ENCODE results near the gene FOXI1.
"Not testable (repeated sequence)": the region's sequence is repeated elsewhere in the genome, so short reads cannot be mapped to it uniquely, and the experiment has no call there.

Gene FOXI1

GRCh38 chr5:170126061-170126460, 20.4 kb downstream of the FOXI1 start:
- no peak for DNase-seq (ENCODE audit: low spot score)

GRCh38 chr5:170126626-170127025, 20.9 kb downstream of the FOXI1 start:
- no peak for DNase-seq (ENCODE audit: low spot score)

- DNase-seq (ENCODE audit: low spot score) = no peak
These were observed 25.5 kb downstream of the FOXI1 start for GRCh38 chr5:170131235-170131634.

DNA sequence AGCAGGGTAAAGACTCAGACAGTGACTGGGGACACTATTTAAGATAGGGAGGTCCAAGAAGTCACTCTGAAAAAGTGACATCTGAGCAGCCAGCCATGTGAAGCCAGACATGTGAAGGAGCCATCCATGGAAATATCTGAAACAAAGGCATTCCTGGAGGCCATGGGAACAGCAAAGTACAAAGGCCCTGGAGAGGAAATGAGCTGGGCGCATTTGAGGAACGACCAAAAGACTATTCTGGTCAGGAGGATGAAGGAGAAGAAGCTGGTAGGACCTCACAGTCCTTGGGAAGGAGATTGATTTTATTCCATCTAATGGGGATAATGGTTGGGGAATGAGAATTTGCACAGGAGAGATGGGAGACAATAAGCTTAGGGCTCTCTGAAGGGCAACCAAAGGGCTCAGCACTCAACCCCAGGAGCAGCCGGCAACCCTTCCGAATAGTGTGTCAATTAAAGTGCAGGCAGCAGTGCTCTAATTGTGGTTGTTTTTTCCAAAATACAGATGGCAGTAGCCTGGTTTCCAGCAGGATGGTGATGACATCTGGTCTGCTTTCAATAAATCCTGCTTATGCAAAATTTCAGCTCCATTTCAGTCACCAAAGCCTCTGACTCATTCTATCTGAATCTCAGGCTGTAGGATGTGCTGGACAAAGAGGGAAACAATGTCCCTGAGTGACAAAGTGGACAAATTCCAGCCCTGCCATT, 26.7 kb downstream of the FOXI1 start:
- no peak for DNase-seq (ENCODE audit: low spot score)

- no peak for DNase-seq (ENCODE audit: low spot score)
These were observed 27.3 kb downstream of the FOXI1 start for GRCh38 chr5:170132976-170133448.

DNA sequence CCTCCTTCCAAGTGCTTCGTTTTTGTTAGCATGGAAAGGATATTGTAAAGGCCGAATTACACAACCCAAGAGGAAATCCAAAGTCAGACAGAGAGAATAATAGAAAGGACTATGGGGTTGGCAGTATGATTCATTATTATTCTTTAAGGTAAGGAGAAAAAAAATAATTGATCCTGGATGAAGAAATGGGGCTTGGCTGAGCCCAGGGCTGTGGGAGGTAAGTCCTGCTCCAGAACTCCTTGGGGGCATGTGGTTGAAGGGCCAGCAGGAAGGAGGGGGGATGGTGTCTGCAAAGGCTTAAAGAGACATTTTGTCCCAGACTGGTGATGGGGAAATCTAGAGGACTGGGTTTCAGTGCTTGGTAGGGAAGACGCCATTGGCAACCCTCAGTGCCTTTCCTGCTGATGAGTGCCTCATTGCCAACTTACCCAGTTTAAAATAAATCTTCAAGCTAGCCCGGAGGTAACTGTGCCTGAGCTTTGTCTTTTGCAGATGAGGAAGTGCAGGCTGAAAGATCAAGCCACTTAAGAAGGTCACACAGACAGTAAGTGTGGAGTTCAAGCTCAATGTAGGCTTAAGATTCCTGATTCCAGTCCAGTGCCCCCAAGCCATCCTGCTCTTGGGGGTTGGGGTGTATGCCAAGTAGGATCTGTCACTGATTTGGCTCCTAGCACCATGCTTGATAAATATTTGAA, 30.2 kb downstream of the FOXI1 start:
- DNase-seq (ENCODE audit: low spot score) = no peak

DNA sequence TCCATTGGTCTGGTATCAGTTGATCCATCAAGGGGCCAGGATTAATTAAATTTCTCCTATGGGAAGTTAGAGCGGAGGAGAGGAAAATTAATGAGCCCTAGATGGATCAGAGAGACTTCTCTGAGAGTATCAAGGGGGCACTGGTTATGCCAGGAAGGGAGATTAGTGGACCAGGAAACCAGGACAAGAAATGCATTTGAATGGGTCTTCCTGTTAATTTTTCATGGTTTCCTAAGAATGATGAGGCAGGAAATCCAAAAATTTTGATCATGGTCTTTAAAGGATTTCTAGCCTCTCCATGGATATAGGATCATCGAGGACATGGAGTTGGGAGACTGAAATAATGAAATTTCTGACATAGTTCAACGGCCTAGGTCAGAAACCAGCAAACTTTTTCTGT, 30.8 kb downstream of the FOXI1 start:
- DNase-seq (ENCODE audit: low spot score) = no peak

DNA sequence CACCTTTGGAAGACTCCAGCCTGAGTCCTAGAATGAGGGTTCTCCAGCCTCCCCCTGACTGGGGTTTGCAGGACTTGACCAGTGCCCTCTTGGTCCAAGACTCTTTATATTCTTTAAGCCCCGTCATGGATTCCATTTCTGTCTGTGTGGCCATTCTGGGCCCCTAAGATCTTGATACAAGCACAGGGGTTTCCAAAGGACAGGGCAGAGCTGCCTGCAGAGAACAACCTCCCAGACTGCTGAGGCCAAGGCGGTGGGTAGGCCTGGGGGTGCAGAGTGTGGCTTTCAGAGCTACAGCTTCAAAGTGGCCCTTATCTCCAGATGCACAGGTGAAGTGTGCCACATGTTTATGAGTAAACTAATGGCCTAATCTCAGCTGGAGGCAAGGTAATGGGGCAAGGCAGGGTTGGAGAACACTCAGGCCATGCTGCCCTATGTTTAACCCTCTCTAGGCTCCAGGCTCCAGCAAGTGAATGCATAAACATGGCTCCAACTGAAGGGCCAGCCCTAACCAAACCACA, 32.1 kb downstream of the FOXI1 start:
- no peak for DNase-seq (ENCODE audit: low spot score)

GRCh38 chr5:170138273-170138672, 32.6 kb downstream of the FOXI1 start:
- no peak for DNase-seq (ENCODE audit: low spot score)

- no peak for DNase-seq (ENCODE audit: low spot score)
These were observed 34.2 kb downstream of the FOXI1 start for GRCh38 chr5:170139786-170140335.

DNA sequence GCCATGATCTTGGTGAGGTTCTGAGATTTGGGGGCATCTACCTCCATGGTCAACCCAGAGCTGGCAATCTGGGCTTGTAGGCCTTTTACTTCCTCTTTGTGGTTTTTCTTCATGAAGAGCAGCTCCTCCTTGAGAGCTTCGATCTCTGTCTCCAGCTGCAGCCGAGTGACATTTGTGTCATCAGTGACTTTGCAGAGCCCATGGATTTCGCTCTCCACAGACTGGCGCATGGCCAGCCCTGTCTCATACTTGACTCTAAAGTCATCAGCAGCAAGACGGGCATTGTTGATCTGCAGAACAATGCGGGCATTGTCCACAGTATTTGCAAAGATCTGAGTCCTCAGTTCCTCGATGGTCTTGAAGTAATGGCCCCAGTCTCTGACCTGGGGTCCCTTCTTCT, 35.5 kb downstream of the FOXI1 start:
- not testable (repeated sequence) for DNase-seq (ENCODE audit: low spot score)

GRCh38 chr5:170141636-170142035, 35.9 kb downstream of the FOXI1 start:
- no peak for DNase-seq (ENCODE audit: low spot score)

DNA sequence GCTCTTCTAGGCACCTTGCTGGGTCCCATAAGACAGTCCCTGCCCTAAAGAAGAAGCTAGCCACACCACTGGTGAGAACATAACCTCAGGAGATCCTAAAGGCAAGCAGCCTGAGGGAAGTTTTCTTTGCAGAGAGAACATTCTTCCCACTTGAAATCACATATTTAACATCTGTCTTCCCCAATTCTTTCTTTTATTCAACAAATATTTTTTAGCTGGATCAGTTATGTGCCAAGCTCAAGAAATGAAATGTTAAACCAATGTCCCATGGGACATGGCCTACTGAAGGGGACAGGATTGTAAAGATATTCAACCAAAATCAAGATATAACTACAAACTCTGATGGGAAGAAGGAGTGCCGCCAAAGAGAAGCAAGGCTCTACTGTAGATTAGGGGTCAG, 36.5 kb downstream of the FOXI1 start:
- DNase-seq (ENCODE audit: low spot score) = no peak

DNA sequence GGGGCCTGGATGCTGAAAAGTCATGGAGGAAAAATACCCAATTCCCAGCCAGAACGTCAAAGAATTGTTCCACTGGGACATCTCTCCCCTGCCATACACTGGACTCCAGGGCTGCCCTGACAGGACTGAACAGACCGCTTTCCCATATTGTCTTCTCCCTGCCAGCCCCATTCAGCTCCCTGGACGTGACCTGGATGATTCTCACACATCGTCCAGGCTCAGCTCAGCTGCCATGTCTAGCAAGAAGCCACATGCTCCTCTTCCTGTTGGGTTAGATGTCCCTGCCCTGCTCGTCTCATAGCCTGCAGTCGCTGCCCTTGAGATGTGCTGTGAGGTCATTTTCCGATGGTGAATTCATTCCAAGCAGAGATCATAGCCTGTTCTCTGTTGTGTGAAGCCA, 37.4 kb downstream of the FOXI1 start:
- no peak for DNase-seq (ENCODE audit: low spot score)

DNA sequence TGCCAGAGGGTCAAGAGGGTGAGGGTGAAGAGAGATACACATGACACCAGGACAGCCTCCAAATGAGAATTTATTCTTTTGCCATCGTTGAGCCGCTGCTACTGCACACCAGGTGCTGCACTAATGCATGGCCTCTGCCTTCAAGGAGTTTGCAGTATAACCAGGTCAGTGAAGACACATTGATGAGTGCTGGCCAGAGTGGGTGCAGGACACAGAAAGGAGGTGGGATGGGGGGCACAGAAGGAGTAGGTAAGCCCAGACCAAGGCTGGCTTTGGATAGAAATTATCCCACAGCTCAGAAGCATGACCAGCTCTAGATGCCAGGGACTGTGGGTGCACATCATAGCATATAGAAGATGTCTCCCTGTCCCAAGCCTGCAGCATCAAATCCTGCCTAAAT, 38.0 kb downstream of the FOXI1 start:
- no peak for DNase-seq (ENCODE audit: low spot score)

DNA sequence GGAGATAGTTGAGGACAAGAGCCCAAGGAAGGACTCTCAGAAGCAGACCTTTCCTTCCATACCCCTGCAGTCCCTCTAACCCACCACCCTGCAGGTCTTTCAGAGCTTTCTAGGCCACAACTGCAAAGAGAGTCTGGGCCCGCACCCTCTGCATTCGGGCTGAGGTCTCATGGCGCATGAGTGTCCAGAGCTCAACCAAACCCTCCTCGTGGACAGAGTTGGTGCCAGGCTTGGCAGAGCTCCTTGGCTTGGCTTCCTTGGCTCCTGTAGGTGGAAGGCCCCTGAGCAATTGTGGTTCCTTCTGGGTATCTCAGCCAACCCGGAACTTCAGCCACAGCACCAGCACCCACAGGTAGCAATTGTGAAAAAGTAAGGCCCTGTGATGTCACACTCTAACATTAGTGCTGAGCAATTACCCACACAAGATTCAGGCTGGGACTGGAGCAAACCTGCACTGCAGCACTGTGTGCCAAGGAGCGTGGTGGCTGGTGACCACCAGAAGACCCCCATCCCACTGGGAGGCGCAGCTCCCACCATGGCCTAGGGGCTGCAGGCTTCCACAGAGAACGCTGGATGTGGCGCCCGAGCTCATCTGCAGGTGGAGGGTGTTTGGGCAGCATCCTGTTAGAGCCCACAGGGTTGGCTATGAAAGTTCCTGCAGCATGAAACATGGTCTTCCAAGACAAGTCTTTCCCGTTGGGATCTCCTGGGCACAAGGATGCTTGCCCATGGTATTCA, 38.8 kb downstream of the FOXI1 start:
- no peak for DNase-seq (ENCODE audit: low spot score)

GRCh38 chr5:170145462-170145861, 39.8 kb downstream of the FOXI1 start:
- DNase-seq (ENCODE audit: low spot score) = no peak

DNA sequence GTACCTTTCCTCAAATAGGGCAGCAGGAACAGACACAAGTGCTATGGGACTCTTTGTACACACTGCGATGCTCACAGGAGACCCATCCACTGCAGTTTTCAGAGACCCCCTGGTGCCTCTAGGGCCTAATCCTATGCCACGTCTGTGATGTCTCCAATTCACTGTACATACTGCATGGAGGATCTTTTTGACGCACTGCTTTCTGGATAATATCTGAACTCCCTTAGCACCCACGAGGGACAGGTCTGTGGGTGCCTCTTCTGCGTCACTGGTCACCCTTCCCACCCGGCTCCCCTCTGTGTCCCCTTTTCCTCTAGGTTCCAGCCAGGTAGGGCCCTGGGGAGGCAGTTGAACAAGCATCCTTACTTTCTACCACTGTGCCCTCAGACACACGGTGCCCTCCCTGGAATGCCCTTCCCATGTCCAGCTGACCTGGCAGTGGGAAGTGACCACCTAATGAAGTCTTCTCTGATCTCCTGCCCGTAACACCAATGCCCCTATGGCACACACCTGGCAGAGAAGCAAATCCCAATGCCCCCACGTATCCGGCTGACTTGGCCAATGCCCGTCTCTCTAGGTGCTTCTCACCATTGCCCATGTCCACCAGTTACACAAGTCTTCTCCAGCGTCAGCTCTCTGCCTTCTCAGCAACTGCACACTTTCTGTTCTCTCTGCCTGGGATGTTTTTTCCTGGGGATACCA, 41.5 kb downstream of the FOXI1 start:
- no peak for DNase-seq (ENCODE audit: low spot score)

DNA sequence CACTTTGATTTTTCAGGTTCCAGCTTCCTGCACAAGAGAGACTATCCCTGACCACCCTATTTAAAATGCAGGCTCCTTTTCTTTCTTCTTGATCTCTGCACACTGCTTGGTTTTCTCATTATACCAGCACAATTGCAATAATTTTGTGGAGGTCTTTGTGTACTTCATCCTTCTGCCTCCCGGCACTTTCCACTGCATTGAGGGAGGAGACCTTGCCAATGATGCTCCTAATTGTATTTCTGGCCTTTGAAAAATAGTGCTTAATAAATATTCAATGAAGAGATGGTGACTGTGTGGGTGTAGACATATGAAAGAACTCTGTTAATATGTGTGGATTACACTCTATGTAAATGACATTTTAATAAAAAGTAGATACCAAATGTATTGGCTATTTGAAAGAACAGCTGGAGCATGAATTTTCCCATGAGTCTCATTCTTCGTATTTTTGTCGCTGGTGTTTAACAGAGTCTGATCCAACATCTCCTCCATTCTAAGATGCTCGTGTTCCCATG, 42.1 kb downstream of the FOXI1 start:
- DNase-seq (ENCODE audit: low spot score) = no peak

DNA sequence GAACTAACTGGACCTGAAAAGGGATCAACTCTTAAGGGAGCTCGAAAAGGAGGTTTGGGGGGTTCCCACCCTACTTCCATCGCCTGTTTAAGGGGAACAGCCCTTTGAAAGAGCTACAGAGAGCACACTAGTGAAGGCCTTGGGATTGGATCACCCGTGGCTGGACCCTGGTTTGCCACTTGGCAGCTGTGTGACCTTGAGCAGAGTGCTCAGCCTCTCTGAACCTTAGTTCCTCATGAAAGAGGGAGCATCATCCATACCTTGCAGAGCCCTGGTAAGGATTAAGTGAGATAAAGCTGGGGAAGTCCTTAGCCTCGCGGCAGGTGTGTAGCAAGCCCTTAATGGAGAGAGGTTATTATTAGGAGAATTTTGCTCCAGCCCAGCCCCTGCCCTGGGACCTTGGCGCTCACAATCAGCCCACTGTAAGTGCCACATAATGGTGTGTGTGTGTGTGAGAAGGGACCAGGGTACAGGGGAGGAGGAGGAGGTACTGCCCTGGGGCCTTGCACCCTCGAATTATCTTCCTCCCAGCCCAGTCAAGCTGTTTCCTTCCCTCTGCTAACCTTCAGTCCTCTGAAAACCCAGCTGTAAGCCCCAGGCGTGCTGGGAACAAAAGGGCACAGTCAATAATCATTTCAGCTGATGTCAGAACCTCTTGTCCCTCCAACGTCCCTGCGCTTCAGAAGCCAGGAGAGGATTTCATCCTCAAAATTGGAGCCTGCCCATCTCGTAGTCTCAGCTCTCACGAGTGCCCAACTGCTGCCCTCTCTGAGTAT, 42.9 kb downstream of the FOXI1 start:
- no peak for DNase-seq (ENCODE audit: low spot score)

DNA sequence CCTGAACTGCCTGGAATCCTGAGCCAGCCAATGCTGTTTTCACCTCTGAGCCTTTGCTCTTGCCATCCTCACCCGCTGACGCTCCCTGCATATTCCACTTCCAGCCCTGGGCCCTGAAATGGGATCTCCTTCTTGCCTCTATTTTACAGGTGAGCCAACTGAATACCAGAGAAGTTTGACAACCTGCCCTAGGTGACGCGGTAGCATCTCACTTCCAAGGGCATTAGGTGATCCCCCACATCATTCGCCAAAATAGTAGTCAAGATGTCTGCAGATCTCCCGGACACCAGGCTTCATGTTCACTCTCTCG, 43.5 kb downstream of the FOXI1 start:
- no peak for DNase-seq (ENCODE audit: low spot score)

Measured in hematopoietic multipotent progenitor cell treated with erythropoietin and hydrocortisone succinate and interleukin-3 and kit ligand, for 17 days (in vitro differentiated cells).